OCI-LY3 (cell line): ENCODE data around the gene MFAP3.

Experiments
- CTCF ChIP-seq: fragments of 200-600, 300-600 bp; sonication (generic); IDR thresholded peaks from 2 replicates; pipeline ENCODE4 v1.5.1; 2014; ENCODE audit warnings: antibody characterized with exemption, low read length, low read depth
- EZH2phosphoT487 ChIP-seq: fragments of 200-600 bp; shearing (Covaris generic); IDR thresholded peaks from 2 replicates; pipeline ENCODE4 v1.6.1; 2018; ENCODE audit warnings: antibody characterized with exemption, mixed run types, low read depth

DNA sequence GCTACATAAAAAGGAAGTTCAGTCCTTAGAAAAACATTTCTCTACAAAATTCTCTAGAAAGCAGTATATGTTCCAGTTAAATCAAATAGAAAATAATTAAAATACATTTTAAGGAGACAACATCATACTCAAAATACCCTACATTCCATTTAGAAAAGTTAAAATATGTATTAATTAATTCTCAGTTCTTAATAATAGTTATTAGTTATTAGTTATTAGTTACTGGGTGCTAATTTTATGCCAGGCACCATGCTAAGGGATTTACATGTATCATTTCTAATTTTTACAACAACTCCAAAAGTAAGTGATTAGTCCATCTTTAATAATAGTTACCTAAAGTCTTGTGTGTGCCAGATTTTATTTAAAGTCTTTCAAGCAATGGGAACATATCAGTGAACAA lies 38.1 kb upstream of the MFAP3 start:
- TF ChIP-seq CTCF (no peak), EZH2phosphoT487 (no peak)
